Ectodermal cell (in vitro differentiated cells): ENCODE data around the gene WDFY2.

Source experiments
- H3K27ac ChIP-seq: 2 replicates; pipeline ENCODE4 v1.7.0; 2013; ENCODE audit warnings: mild to moderate bottlenecking, low read depth, low read length; ENCODE audit not compliant: insufficient read depth, poor library complexity, severe bottlenecking
- H3K27me3 ChIP-seq: 2 replicates; pipeline ENCODE4 v1.7.0; 2013; ENCODE audit warnings: mild to moderate bottlenecking, low read length; ENCODE audit not compliant: insufficient read depth, control insufficient read depth, poor library complexity, severe bottlenecking
- H3K36me3 ChIP-seq: one replicate; pipeline ENCODE4 v1.7.0; 2013; ENCODE audit warnings: low read length; ENCODE audit not compliant: control insufficient read depth, insufficient read depth
- H3K4me1 ChIP-seq: one replicate; pipeline ENCODE4 v1.7.0; 2013; ENCODE audit warnings: low read length; ENCODE audit not compliant: control insufficient read depth, insufficient read depth
- H3K4me3 ChIP-seq: 2 replicates; pipeline ENCODE4 v1.7.0; 2013; ENCODE audit warnings: low read depth, low read length, control low read depth; ENCODE audit not compliant: insufficient read depth
- H3K9me3 ChIP-seq: 2 replicates; pipeline ENCODE4 v1.7.0; 2013; ENCODE audit warnings: mild to moderate bottlenecking, low read length, moderate library complexity; ENCODE audit not compliant: control insufficient read depth
- WGBS, 2 experiments: methylation state at CpG; one replicate each; pipeline ENCODE4 v1.1.7; 2013; ENCODE audit warnings: missing lambda C conversion rate in 2 of 2; 5-methylcytosine and 5-hydroxymethylcytosine counted together

WDFY2 gene

DNA sequence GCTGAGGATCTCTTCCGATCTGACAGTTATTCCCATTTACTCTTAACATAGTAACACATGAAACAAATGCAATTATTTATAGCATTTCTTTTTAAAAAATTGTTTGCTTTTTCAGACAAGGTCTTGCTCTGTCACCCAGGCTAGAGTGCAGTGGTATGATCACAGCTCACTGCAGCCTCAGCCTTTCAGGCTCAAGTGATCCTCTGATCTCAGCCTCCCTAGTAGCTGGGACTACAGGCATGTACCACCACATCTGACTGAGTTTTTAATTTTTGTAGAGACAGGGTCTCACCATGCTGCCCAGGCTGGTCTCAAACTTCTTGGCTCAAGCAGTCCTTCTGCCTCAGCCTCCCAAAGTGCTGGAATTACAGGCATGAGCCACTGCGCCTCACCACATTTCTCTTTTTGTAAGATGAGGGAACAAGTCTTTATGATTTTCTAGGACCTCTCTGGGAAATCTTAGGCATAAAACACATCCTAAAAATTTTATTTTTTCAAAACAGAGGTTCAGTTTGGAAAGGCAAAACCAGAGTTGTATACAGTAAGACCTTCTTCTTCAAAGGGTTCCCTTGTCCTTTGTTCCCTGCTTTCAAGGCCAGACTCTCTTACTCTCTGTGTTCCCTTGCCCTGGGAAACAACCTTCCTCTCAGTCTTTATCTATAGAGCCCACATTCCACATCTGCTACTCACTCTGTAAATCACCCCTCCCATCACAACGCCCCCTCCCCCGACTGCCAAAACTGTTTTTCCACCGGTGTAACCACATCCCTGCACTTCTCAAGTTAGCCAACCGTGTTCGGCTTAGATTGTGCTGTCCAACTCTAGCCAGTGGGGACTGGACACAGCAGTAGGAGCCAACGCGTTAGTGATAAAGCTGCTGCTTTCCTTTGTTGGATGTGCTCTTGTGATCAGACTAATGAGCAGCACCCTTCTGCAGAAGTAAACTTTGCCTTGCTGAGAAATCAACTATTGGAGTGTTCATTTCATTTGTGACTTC, 163.5 kb downstream of the WDFY2 start:
- no peaks in the 10 kb centered on the region for H3K9me3 ChIP-seq
- H3K36me3 ChIP-seq: peaks cover 23% of the 10 kb centered on the region
- H3K27me3 ChIP-seq: no peaks in the 10 kb centered on the region
- no peak overlapping the region for H3K27ac ChIP-seq
- no peaks in the 10 kb centered on the region for H3K4me1 ChIP-seq
- WGBS, 2 experiments: 97% methylated on average over 9 of the region's 9 CpGs
- no peak overlapping the region for H3K4me3 ChIP-seq

DNA sequence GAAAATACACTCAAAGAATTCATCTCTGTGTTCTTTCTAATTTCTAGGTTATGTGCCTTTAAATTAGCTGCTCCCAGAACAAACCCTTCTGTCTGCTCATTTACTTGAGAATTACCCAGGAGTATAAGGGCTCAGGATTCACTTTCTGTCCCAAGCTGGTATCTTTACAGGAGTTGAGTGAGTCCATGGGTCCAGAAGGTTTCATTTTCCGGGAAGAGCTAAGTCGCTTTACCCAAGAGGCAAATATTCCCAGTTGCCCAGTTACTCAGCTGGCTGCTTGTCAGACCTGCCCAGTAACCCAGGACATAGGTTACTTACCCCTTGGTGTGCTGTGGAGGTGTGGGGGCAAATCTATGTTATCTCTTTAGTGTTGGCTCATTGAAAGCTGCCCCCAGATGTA, 172.4 kb downstream of the WDFY2 start:
- no peak overlapping the region for H3K27ac ChIP-seq
- H3K9me3 ChIP-seq: no peaks in the 10 kb centered on the region
- WGBS, 2 experiments: 96% methylated on average over 2 of the region's 2 CpGs
- peaks cover 31% of the 10 kb centered on the region for H3K36me3 ChIP-seq
- no peaks in the 10 kb centered on the region for H3K4me1 ChIP-seq
- no peak overlapping the region for H3K4me3 ChIP-seq
- no peaks in the 10 kb centered on the region for H3K27me3 ChIP-seq

GRCh38 chr13:51758691-51759090, 174.4 kb downstream of the WDFY2 start:
- Histone ChIP-seq H3K27ac (no peak overlapping the region), H3K36me3 (peaks cover 22% of the 10 kb centered on the region), H3K4me3 (no peak overlapping the region), H3K27me3 (no peaks in the 10 kb centered on the region), H3K9me3 (no peaks in the 10 kb centered on the region), H3K4me1 (no peaks in the 10 kb centered on the region)
- 85 to 87% methylated on average over 6 of the region's 6 CpGs for WGBS, 2 experiments

DNA sequence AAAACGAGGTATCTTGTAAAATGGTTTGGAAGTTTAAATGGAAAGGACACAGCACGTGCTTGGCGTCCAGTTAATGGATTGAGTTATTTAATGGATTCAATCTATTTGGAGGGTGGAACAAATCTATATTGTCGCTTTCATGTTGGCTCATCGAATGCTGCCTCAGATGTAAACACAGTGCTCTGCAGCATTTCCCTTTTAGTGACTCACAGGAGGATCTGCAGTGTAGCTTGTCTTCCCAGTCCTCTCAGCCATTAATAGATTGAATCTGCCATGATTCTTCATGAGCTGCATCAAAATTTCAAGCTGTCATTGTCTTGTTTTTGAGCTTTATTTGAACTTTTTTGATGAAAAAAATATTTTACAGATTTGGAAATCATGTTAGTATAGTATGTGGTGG, 175.0 kb downstream of the WDFY2 start:
- no peak overlapping the region for H3K4me3 ChIP-seq
- no peaks in the 10 kb centered on the region for H3K4me1 ChIP-seq
- H3K36me3 ChIP-seq: peaks cover 22% of the 10 kb centered on the region
- no peak overlapping the region for H3K27ac ChIP-seq
- no peaks in the 10 kb centered on the region for H3K27me3 ChIP-seq
- 93 to 94% methylated on average over 5 of the region's 5 CpGs for WGBS, 2 experiments
- no peaks in the 10 kb centered on the region for H3K9me3 ChIP-seq

DNA sequence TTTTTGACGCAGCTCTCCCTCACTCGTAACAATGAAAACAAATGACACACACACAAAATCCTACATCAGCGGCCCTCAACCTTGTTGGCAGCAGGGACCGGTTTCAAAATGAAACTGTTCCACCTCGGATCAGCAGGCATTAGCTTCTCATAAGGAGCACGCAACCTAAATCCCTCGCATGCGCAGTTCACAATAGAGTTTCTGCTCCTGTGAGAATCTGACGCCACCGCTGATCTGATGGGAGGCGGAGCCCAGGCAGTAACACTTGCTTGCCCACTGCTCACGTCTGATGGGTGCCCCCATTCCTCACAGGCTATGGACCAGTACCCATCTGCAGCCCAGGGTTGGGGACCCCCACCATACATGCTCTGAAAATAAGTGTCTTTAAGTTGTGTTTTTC, 176.3 kb downstream of the WDFY2 start:
- Histone ChIP-seq H3K9me3 (no peaks in the 10 kb centered on the region), H3K4me3 (no peak overlapping the region), H3K27ac (no peak overlapping the region), H3K36me3 (peaks cover 22% of the 10 kb centered on the region), H3K27me3 (no peaks in the 10 kb centered on the region), H3K4me1 (no peaks in the 10 kb centered on the region)
- 94 to 95% methylated on average over 12 of the region's 12 CpGs for WGBS, 2 experiments

GRCh38 chr13:51761643-51762350, 177.5 kb downstream of the WDFY2 start:
- WGBS, 2 experiments: 94 to 95% methylated on average over 16 of the region's 16 CpGs

GRCh38 chr13:51763486-51763885, 179.2 kb downstream of the WDFY2 start:
- no peak overlapping the region for H3K27ac ChIP-seq
- 86 to 93% methylated on average over 2 of the region's 2 CpGs for WGBS, 2 experiments
- H3K27me3 ChIP-seq: no peaks in the 10 kb centered on the region
- H3K9me3 ChIP-seq: no peaks in the 10 kb centered on the region
- H3K4me3 ChIP-seq: no peak overlapping the region
- H3K36me3 ChIP-seq: peaks cover 11% of the 10 kb centered on the region
- H3K4me1 ChIP-seq: no peaks in the 10 kb centered on the region

More at GRCh38 chr13:51761643-51762350, 177.5 kb downstream of the WDFY2 start:
- no peak overlapping the region for H3K27ac ChIP-seq
- H3K4me3 ChIP-seq: no peak overlapping the region
- peaks cover 20% of the 10 kb centered on the region for H3K36me3 ChIP-seq
- no peaks in the 10 kb centered on the region for H3K9me3 ChIP-seq
- no peaks in the 10 kb centered on the region for H3K27me3 ChIP-seq
- no peaks in the 10 kb centered on the region for H3K4me1 ChIP-seq

GRCh38 chr13:51764184-51765141, 180.2 kb downstream of the WDFY2 start:
- Histone ChIP-seq H3K9me3 (no peaks in the 10 kb centered on the region), H3K27me3 (no peaks in the 10 kb centered on the region), H3K27ac (no peak overlapping the region), H3K4me1 (no peaks in the 10 kb centered on the region), H3K4me3 (no peak overlapping the region), H3K36me3 (peaks cover 6% of the 10 kb centered on the region)
- WGBS, 2 experiments: 93 to 96% methylated on average over 11 to 12 of the region's 12 CpGs

GRCh38 chr13:51765142-51765515, 180.9 kb downstream of the WDFY2 start:
- H3K4me3 ChIP-seq: no peak overlapping the region
- H3K27me3 ChIP-seq: no peaks in the 10 kb centered on the region
- H3K27ac ChIP-seq: no peak overlapping the region
- H3K9me3 ChIP-seq: no peaks in the 10 kb centered on the region
- H3K4me1 ChIP-seq: no peaks in the 10 kb centered on the region
- WGBS, 2 experiments: 92 to 97% methylated on average over 4 of the region's 4 CpGs
- H3K36me3 ChIP-seq: peaks cover 6% of the 10 kb centered on the region
